DMS153 treated with DMSO at 0.1 percent for 48 hours (cell line): ENCODE results near the gene CRYM.
A peak's percentile ranks its signal among the peaks of the same experiment; 100 is the strongest.
"Not testable (repeated sequence)": the region's sequence is repeated elsewhere in the genome, so short reads cannot be mapped to it uniquely, and the experiment has no call there.

ENCODE experiments used
- DNase-seq: peaks from one replicate; lab custom pipeline; 2025; ENCODE audit not compliant: unreplicated experiment; lab: John Stamatoyannopoulos, UW

The CRYM gene

DNA sequence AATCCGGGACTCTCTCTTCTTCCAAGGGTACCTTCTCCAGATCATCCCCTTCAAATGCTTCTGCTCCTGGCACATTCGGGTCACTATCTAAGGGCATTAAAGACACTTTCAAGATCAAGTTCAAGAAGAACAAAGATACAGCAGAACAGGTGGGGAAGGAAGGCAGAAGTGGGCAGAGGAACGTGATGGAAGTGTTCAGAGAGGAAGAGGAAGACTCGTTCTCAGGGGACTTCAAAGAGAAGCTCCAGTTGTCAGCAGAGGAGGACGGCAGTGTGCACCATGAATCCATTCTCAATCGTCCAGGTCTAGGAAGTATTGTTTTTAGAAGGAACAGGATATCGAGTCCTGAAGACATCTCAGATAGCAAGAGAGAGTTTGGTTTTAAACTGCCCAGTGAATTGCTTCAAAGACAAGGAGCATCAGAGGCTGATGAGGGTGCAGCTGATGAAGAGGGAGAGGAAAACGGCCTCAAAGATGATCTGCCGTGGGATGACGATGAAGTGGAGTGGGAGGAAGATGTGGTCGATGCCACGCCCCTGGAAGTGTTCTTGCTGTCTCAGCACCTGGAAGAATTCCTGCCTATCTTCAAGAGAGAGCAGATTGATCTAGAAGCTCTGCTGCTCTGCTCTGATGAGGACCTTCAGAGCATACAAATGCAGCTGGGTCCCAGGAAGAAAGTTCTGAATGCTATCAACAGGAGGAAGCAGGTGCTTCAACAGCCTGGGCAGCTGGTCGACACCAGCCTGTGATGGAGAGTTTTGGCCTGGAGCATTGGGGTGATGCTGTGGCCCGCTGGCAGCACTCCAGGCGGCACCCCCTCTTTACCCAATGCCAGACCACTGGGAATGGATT lies 27.8 kb downstream of the CRYM start:
- DNase-seq = no peak

- DNase-seq = not testable (repeated sequence)
Observed at GRCh38 chr16:21248179-21248578, 29.9 kb downstream of the CRYM start.

GRCh38 chr16:21244518-21245215 lies 33.4 kb downstream of the CRYM start:
- DNase-seq = no peak

GRCh38 chr16:21242756-21243155 lies 35.3 kb downstream of the CRYM start:
- DNase-seq = no peak

GRCh38 chr16:21239646-21240045 lies 38.4 kb downstream of the CRYM start:
- no peak for DNase-seq

DNA sequence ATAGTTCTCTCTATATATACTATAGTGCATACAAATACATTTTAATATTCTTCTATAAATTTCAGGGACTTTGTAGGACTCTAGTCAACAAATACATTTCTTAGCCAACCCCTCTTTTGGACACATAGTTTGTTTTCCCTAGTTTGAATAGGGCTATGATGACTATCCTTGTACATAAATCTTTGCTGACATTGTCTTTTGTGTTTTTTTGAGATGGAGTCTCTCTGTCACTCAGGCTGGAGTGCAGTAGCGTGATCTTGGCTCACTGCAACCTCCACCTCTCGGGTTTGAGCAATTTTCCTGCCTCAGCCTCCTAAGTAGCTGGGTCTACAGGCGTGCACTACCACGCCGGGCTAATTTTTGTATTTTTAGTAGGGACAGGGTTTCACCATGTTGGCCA lies 41.3 kb downstream of the CRYM start:
- DNase-seq = no peak

DNA sequence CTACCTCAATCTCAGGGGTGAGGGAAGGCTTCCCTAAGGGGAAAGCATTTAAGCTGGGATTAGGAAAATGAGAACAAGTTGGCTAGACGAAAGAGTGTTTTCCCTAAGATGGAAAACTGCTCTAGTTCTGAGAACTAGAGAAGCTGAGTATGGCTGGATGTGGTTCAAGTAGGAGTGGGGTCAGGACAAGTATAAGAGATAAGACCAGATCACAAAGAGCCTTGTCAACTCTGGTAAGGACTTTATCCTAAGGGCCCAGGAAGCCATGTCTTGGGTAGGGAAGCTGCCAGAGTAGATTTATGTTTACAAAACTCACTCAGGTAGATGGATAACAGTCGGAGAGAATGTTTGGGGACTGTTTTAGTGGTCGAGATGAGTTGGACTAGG lies 42.9 kb downstream of the CRYM start:
- DNase-seq = no peak

DNA sequence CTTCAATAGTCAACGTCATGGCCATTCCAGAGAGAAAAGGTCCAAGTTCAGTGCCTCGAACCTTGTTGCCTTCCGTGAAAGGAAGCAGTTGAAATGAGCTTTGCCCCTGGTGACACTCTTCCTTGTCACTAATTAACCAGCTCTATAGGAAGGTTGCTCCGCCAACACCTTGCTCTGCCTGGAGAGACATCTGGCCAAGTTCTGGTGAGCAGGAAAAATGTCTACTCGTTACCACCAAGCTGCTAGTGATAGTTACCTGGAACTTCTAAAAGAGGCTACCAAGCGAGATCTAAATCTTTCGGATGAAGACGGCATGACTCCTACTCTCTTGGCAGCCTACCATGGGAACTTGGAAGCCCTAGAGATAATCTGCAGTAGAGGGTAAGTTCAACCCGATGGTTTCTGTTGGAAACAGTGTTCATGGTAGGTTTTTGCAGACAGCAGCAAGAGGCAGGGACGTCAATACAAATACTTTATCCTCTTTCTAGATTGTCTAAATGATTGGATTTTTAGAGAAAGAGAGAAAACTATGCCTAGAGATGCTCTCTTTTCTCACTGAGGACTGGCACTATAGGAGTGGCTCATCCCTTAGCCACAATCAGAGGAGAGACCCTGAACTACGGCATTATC lies 44.5 kb downstream of the CRYM start, which contains the start of gene ANKS4B:
Gene ANKS4B (plus strand): TSS at position 179 of the 630 bp plus-strand sequence. CDS start 39 bp downstream, at position 218.
- DNase-seq = no peak

GRCh38 chr16:21233045-21233520 lies 45.0 kb downstream of the CRYM start:
- DNase-seq = no peak

- no peak for DNase-seq
Observed at GRCh38 chr16:21228361-21228872, 49.7 kb downstream of the CRYM start.

GRCh38 chr16:21227866-21228265 lies 50.2 kb downstream of the CRYM start:
- no peak for DNase-seq

DNA sequence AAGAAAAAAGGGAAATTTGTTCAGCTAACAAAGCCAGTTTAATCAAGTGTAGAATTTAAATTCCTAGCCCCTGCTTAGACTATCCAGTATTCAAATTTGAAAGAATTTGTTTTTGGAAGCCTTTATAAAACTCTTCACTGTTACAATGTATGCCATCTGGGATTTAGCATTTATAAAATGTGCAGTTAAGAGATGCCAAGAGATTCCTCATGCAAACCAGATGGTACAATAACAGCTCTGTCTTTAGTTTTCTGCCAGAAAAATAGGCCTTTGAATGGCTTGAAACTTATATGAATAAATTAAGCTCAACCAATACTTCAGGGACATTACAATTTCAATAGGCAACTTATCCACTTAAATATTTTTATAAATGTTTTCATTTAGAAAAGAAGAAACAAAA lies 51.3 kb downstream of the CRYM start:
- DNase-seq = no peak

- DNase-seq = no peak
Observed at GRCh38 chr16:21224800-21225199, 53.3 kb downstream of the CRYM start.

GRCh38 chr16:21223787-21224186 lies 54.3 kb downstream of the CRYM start:
- DNase-seq = no peak

GRCh38 chr16:21222495-21223337 lies 55.4 kb downstream of the CRYM start:
- DNase-seq = peak; percentile 73

DNA sequence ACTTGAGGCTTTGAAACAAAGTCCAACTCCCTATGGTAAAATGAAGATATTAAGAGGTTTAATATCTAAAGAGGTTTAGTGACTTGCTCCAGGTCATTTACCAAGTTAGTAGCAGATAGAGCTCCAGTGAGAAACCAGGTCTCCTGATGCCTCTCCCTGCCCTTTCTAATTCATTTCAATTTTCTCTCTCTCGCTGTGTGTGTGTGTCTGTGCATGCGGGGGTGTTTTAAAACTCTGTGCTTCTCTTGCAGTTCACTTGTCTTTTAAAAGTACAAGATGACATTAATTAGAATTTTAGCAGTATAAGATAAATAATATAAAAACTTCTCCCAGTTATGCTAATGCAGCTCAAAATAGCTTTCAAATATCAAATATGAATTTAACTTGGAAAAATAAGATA lies 58.5 kb downstream of the CRYM start:
- no peak for DNase-seq

DNA sequence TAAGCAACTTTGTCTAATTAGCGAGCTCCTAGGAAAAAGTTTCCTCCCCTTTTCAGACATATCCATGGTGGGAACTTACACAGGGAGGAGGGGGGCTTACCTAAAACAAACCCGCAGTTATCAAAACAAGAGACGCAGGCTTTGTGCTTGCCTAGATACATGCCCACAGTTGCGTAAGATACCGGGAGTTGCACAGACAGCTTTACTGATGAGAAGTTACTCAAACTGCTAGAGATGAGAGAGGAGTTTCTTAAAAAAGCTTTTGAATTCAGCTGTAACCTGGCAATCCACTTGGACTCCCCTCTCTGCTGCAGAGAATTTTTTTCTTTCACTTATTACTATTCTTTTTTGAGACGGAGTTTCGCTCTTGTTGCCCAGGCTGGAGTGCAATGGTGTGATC lies 59.9 kb downstream of the CRYM start:
- no peak for DNase-seq

GRCh38 chr16:21217121-21217520 lies 61.0 kb downstream of the CRYM start:
- no peak for DNase-seq

- no peak for DNase-seq
Observed at GRCh38 chr16:21214086-21214485, 64.0 kb downstream of the CRYM start.

GRCh38 chr16:21211486-21211885 lies 66.6 kb downstream of the CRYM start, which contains the start of gene ZP2:
Gene ZP2 (minus strand): TSS chr16:21211574. CDS start chr16:21211547, 27 bp downstream.
- no peak for DNase-seq
